ENCODE results near the gene ASF1B.
"Not testable (repeated sequence)": the region's sequence is repeated elsewhere in the genome, so short reads cannot be mapped to it uniquely, and the experiment has no call there.

Gene ASF1B

GRCh38 chr19:14147797-14148605 is 11.6 kb upstream of the ASF1B start:
- DNase-seq (ENCODE audit: extremely low spot score) = peak; percentile 74
- TF ChIP-seq CTCF (IDR thresholded peaks at IDR 0.05; ENCODE audit: control extremely low read depth, extremely low read depth, low read depth, missing control alignments) = peak; percentile 74
- ChIA-PET POLR2A (interaction anchor here (0.7 kb wide), 1 partner anchor 265 kb away, joined by 3 read pairs; no protein-coding TSS in a partner anchor), CTCF (interaction anchor here (1.1 to 2.7 kb wide), 6 partner anchors 9 to 258 kb away, joined by 3 to 13 read pairs (median 4); partner anchors contain the start of genes ASF1B and PRKACA)

DNA sequence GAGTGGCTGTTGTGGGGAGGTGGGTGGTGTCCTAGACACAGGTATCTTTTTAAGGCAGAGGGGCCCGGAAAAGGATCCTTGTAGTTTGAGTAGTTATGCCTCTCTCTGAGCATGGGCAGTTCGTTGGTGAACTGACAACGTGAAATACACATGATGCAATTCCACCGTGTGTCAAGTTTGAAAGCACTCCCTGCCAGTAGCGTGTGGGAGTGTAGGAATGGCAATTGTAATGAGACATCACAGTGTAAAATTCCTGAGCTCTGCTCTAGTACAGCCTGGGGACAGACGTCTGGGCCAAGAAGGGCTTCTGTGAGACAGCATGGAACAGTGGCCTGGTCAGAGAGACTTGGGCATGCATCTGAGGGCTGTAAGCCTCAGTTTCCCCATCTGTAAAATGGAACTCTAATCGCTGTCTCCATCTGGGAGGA is 10.4 kb upstream of the ASF1B start:
- no peak for DNase-seq (ENCODE audit: extremely low spot score)
- CTCF ChIA-PET = interaction anchor here (1.1 to 2.8 kb wide), 6 partner anchors 10 to 202 kb away, joined by 3 to 16 read pairs (median 5); partner anchors contain the start of genes ASF1B and PRKACA
- POLR2A ChIA-PET = no interaction called here
- TF ChIP-seq CTCF (IDR thresholded peaks at IDR 0.05; ENCODE audit: control extremely low read depth, extremely low read depth, low read depth, missing control alignments) = no peak

DNA sequence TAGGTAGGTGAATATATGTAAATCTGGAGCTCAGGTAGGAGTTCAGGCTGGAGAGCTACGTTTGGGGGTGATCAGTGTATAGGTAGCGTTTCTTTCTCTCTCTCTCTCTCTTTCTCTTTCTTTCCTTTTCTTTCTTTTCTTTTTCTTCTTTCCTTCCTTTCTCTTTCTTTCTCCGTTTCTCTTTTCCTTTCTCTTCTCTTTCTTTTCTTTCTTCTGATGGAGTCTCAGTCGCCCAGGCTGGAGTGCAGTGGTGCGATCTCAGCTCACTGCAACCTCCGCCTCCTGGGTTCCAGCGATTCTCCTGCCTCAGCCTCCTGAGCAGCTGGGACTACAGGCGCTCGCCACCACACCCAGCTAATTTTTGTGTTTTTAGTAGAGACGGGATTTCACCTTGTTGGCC is 9.8 kb upstream of the ASF1B start:
- CTCF ChIA-PET = interaction anchor here (0.9 to 2.8 kb wide), 5 partner anchors 8 to 335 kb away, joined by 3 to 16 read pairs (median 3); partner anchors contain the start of gene ASF1B
- POLR2A ChIA-PET = not testable (repeated sequence)

GRCh38 chr19:14145381-14145780 is 9.0 kb upstream of the ASF1B start:
- POLR2A ChIA-PET = no interaction called here

More for the DNA sequence above, 9.8 kb upstream of the ASF1B start:
- not testable (repeated sequence) for DNase-seq (ENCODE audit: extremely low spot score)

GRCh38 chr19:14142262-14143190 is 6.1 kb upstream of the ASF1B start:
- DNase-seq (ENCODE audit: extremely low spot score) = no peak
- ChIA-PET POLR2A (no interaction called here), CTCF (interaction anchor here (0.9 to 2.7 kb wide), 3 partner anchors 27 to 206 kb away, joined by 3 to 10 read pairs (median 4); no protein-coding TSS in a partner anchor)
- TF ChIP-seq CTCF (IDR thresholded peaks at IDR 0.05; ENCODE audit: control extremely low read depth, extremely low read depth, low read depth, missing control alignments) = no peak

More at GRCh38 chr19:14145381-14145780, 9.0 kb upstream of the ASF1B start:
- no peak for DNase-seq (ENCODE audit: extremely low spot score)
- no peak for TF ChIP-seq CTCF (IDR thresholded peaks at IDR 0.05; ENCODE audit: control extremely low read depth, extremely low read depth, low read depth, missing control alignments)
- CTCF ChIA-PET = interaction anchor here (0.9 to 2.8 kb wide), 4 partner anchors 8 to 336 kb away, joined by 3 to 16 read pairs (median 3); partner anchors contain the start of gene ASF1B

- DNase-seq (ENCODE audit: extremely low spot score) = no peak
- TF ChIP-seq CTCF (IDR thresholded peaks at IDR 0.05; ENCODE audit: control extremely low read depth, extremely low read depth, low read depth, missing control alignments) = no peak
- CTCF ChIA-PET = interaction anchor here (1.1 to 2.7 kb wide), 3 partner anchors 21 to 207 kb away, joined by 3 to 10 read pairs (median 4); no protein-coding TSS in a partner anchor
- POLR2A ChIA-PET = no interaction called here
These were observed 4.7 kb upstream of the ASF1B start for GRCh38 chr19:14141041-14141440.

Measured in GM10248 (cell line).